ENCODE results near the gene GGA2. TPM values are rescaled to one million over a fixed set of nuclear protein-coding genes. Genes with fewer than 3 reads are reported as not detected.
"Not testable (repeated sequence)": the region's sequence is repeated elsewhere in the genome, so short reads cannot be mapped to it uniquely, and the experiment has no call there.

GGA2 gene
- total RNA-seq, 1 donor = 38.7 TPM

GRCh38 chr16:23516366-23517137 lies 6.3 kb upstream of the GGA2 start:
- no peak overlapping the region for H3K4me3 ChIP-seq (ENCODE audit: low read depth, low read length)
- no peak for TF ChIP-seq CTCF (IDR thresholded peaks at IDR 0.05; ENCODE audit: insufficient read depth, low read length)
- no peak for DNase-seq (ENCODE audit: low read depth)

- DNase-seq (ENCODE audit: low read depth) = no peak
- no peak for TF ChIP-seq CTCF (IDR thresholded peaks at IDR 0.05; ENCODE audit: insufficient read depth, low read length)
- no peak overlapping the region for H3K4me3 ChIP-seq (ENCODE audit: low read depth, low read length)
These were observed 5.6 kb upstream of the GGA2 start for GRCh38 chr16:23515881-23516280.

GRCh38 chr16:23514381-23515152 lies 4.3 kb upstream of the GGA2 start:
- TF ChIP-seq CTCF (IDR thresholded peaks at IDR 0.05; ENCODE audit: insufficient read depth, low read length) = no peak
- no peak overlapping the region for H3K4me3 ChIP-seq (ENCODE audit: low read depth, low read length)
- no peak for DNase-seq (ENCODE audit: low read depth)

GRCh38 chr16:23512168-23512695 lies 1.9 kb upstream of the GGA2 start:
- no peak for TF ChIP-seq CTCF (IDR thresholded peaks at IDR 0.05; ENCODE audit: insufficient read depth, low read length)
- DNase-seq (ENCODE audit: low read depth) = no peak
- H3K4me3 ChIP-seq (ENCODE audit: low read depth, low read length) = no peak overlapping the region

- DNase-seq (ENCODE audit: low read depth) = no peak
- no peak for TF ChIP-seq CTCF (IDR thresholded peaks at IDR 0.05; ENCODE audit: insufficient read depth, low read length)
These were observed 1.4 kb upstream of the GGA2 start for GRCh38 chr16:23511731-23512130.

GRCh38 chr16:23510915-23511270 lies 599 bp upstream of the GGA2 start:
- H3K4me3 ChIP-seq (ENCODE audit: low read depth, low read length) = peak overlapping the region; percentile 86

More at GRCh38 chr16:23511731-23512130, 1.4 kb upstream of the GGA2 start:
- H3K4me3 ChIP-seq (ENCODE audit: low read depth, low read length) = no peak overlapping the region

GRCh38 chr16:23509782-23510163 lies 521 bp downstream of the GGA2 start:
- TF ChIP-seq CTCF (IDR thresholded peaks at IDR 0.05; ENCODE audit: insufficient read depth, low read length) = no peak
- peak; percentile 28 for DNase-seq (ENCODE audit: low read depth)
- peak overlapping the region; percentile 86 for H3K4me3 ChIP-seq (ENCODE audit: low read depth, low read length)

More at GRCh38 chr16:23510915-23511270, 599 bp upstream of the GGA2 start:
- not testable (repeated sequence) for DNase-seq (ENCODE audit: low read depth)

Data from fibroblast of the aortic adventitia (primary cell).